A549 (cell line): ENCODE results near the gene CDK17.

ENCODE experiments used
- CEBPB ChIP-seq, 2 experiments: fragments of >200 bp in 1 of 2; sonication (Bioruptor Twin) in 1 of 2; formaldehyde crosslinking in 1 of 2; IDR thresholded peaks; 2 replicates each; pipeline ENCODE4 v1.6.1; 2012 to 2016
- CHD2 ChIP-seq: fragments of 150-350 bp; IDR thresholded peaks from 2 replicates; pipeline ENCODE4 v1.6.1; 2014; ENCODE audit warnings: low read length; ENCODE audit not compliant: partially characterized antibody
- CTCF ChIP-seq: fragments of >200 bp; sonication (Bioruptor Twin); formaldehyde crosslinking; IDR thresholded peaks from 3 replicates; pipeline ENCODE4 v1.5.1; 2016
- EHF ChIP-seq: fragments of 250-450 bp; sonication (Bioruptor Pico); IDR thresholded peaks from 2 replicates; pipeline ENCODE4 v1.5.0; 2020; ENCODE audit warnings: mild to moderate bottlenecking
- ELK1 ChIP-seq: fragments of 150-350 bp; IDR thresholded peaks from 2 replicates; pipeline ENCODE4 v1.6.1; 2014; ENCODE audit warnings: low read depth, mild to moderate bottlenecking, low read length
- GATA3 ChIP-seq: IDR thresholded peaks from 2 replicates; pipeline ENCODE4 v1.6.1; 2012; ENCODE audit warnings: borderline replicate concordance
- HOXA7 ChIP-seq: fragments of 250-450 bp; sonication (Bioruptor Pico); IDR thresholded peaks from 2 replicates; pipeline ENCODE4 v1.5.0; 2020; ENCODE audit warnings: mild to moderate bottlenecking, moderate library complexity
- KDM1A ChIP-seq: fragments of 200-600 bp; sonication (generic); IDR thresholded peaks from 2 replicates; pipeline ENCODE4 v1.6.1; 2016; ENCODE audit warnings: low read depth, mild to moderate bottlenecking
- MAX ChIP-seq: IDR thresholded peaks from 2 replicates; pipeline ENCODE4 v1.6.1; 2012
- MAZ ChIP-seq: fragments of 150-350 bp; IDR thresholded peaks from 2 replicates; pipeline ENCODE4 v1.6.1; 2014; ENCODE audit warnings: antibody characterized with exemption, low read depth, low read length, borderline replicate concordance
- PHF8 ChIP-seq: fragments of 200-600 bp; sonication (generic); IDR thresholded peaks from 2 replicates; pipeline ENCODE4 v1.6.1; 2016; ENCODE audit warnings: low read depth, mild to moderate bottlenecking, antibody characterized with exemption, moderate library complexity, borderline replicate concordance
- POLR2A ChIP-seq: IDR thresholded peaks from 2 replicates; pipeline ENCODE4 v1.6.1; 2012; ENCODE audit warnings: mild to moderate bottlenecking, low read length
- RAD21 ChIP-seq, 2 experiments: fragments of >200 bp in 1 of 2; sonication (Bioruptor Twin) in 1 of 2; formaldehyde crosslinking in 1 of 2; IDR thresholded peaks in 1 of 2; conservative IDR thresholded peaks in 1 of 2; 2 replicates in 1 of 2; 3 replicates in 1 of 2; pipeline ENCODE4 v1.6.1; 2012 to 2018; ENCODE audit warnings: inconsistent platforms in 1 of 2

- TF ChIP-seq MAX = no peak
- no peak for TF ChIP-seq KDM1A
- no peak for TF ChIP-seq CTCF
- TF ChIP-seq MAZ = no peak
- TF ChIP-seq GATA3 = no peak
- TF ChIP-seq CHD2 = no peak
- TF ChIP-seq EHF (CRISPR knock-in tag) = no peak
- TF ChIP-seq ELK1 = no peak
- no peak for TF ChIP-seq RAD21 (conservative IDR thresholded peaks at IDR 0.05 in 1 of 2, IDR thresholded peaks at IDR 0.05 in 1 of 2)
- TF ChIP-seq POLR2A = no peak
- TF ChIP-seq PHF8 = no peak
- TF ChIP-seq CEBPB (IDR thresholded peaks at IDR 0.05) = no peak
- no peak for TF ChIP-seq HOXA7 (CRISPR knock-in tag)
Measured at GRCh38 chr12:96420277-96420835, 20.1 kb upstream of the CDK17 start.
